NCI-H2081 treated with DMSO at 0.1 percent for 48 hours (cell line): ENCODE results near the gene ENTPD7.
A peak's percentile ranks its signal among the peaks of the same experiment; 100 is the strongest.
"Not testable (repeated sequence)": the region's sequence is repeated elsewhere in the genome, so short reads cannot be mapped to it uniquely, and the experiment has no call there.

ENCODE experiments used
- DNase-seq: peaks from one replicate; lab custom pipeline; 2025; lab: John Stamatoyannopoulos, UW

The ENTPD7 gene

GRCh38 chr10:99693933-99694583, 34.7 kb downstream of the ENTPD7 start:
- no peak for DNase-seq

DNA sequence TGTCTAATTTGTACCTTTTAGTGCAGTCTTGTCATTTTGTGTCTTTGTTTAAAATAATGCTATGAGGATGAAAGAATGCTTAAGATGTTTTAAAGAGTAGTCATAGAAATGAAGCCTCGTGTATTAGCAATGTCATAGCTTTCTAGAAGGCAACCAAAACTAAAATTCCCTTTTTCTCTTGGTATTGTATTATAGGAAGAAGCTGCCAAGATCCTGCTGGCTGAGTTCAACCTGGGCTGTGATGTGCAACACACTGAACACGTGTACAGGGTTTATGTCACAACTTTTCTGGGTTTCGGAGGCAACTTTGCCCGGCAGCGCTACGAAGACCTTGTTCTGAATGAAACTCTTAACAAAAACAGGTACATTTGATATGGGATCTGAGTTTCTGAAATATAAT, 36.5 kb downstream of the ENTPD7 start:
- no peak for DNase-seq

- DNase-seq: no peak
Measured at GRCh38 chr10:99698504-99699080, 39.3 kb downstream of the ENTPD7 start.

DNA sequence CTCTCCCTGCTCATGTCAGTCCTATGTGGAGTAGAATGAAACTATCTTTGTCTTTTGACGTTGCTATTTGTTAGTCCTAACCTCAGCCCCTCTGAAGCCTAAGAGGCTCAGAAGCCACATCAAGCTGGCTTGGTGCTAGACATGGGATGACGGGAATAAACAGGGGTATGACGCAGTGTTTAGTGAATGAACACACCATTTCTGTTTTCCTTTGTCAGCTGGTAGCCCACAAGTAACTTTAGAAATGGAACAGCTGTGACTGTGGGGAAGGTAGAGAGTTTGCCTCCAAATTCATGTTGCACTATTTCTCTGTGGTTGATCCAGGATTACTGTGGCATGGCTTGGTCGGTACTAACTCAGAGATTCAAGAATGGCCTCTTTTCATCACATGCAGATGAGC, 41.3 kb downstream of the ENTPD7 start:
- no peak for DNase-seq

DNA sequence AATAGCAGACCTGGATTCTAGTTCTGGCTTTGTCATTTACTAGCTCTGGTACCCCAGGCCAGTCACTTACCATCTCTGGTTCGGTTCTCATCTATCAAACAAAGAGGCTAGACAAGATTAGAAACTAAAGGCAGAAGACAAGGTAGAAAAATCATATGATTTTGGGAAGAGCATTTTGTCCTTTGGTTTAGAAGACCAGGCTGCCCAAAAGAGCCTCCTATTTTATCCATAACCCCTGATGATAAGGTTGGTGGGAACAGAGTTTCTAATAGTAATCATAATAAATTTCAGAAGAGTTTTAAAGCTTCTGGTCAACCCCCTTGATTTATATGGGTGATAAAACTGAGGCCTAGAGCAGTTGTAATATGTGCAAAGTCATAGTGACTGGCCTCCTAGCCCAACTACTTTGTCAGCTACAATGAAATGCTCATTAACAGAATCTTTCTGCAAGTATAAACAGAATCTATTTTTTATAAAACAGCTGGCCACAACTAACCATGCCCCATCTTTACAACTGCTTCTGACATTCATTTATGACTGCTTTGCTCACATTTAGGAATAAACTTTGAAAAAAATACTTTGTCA, 49.2 kb downstream of the ENTPD7 start:
- DNase-seq: no peak

GRCh38 chr10:99709480-99710229, 50.3 kb downstream of the ENTPD7 start:
- DNase-seq: no peak

DNA sequence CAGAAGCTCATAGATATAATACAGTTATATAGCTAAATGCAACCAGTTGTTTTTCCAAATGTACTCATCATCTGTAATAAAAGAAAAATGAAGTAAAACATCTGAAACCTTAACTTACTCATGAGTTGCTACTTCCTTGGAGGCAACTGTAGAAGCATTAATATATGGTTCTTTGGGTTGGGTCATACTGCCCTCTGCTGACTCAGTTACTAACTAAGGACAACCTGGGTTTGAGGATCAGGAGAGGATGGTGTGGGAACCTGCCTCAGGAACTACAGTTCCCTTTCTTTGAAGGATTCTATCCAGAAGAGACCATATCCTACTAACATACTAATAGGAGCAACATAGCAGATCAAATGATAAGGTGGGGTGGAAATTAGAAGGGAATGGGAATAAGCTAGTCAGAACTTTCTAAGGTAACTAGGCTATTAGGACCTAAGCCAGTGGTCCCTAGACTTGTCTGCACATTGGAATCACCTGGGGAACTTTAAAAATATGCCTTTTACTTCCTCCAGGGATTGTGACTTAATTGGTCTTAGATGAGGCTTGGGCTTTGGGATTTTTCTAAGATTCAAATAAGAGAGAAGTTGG, 51.9 kb downstream of the ENTPD7 start:
- DNase-seq: no peak

DNA sequence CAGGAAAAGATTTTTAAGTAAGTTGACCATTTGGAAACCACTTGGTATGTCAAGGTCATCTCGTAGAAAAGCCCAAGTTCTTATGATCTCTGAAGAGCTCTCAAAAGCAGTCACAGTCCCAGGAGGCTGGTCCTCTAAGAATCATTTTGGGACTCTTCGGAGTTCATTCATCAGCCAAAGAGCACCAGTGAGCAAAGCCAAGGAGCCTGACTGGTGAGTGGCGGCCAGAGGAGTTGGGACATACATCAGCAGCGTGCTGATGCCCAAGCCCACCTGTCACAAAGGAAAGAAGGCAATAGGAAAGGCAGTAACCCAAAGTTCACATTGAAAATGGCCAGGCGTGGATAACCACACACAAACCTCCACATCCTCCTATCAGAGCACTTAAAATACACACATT, 55.1 kb downstream of the ENTPD7 start:
- DNase-seq: no peak

- DNase-seq: no peak
Measured at GRCh38 chr10:99720387-99720786, 61.1 kb downstream of the ENTPD7 start.

- DNase-seq: no peak
Measured at GRCh38 chr10:99730026-99730425, 70.7 kb downstream of the ENTPD7 start.

- no peak for DNase-seq
Measured at GRCh38 chr10:99731306-99732032, 72.2 kb downstream of the ENTPD7 start.

DNA sequence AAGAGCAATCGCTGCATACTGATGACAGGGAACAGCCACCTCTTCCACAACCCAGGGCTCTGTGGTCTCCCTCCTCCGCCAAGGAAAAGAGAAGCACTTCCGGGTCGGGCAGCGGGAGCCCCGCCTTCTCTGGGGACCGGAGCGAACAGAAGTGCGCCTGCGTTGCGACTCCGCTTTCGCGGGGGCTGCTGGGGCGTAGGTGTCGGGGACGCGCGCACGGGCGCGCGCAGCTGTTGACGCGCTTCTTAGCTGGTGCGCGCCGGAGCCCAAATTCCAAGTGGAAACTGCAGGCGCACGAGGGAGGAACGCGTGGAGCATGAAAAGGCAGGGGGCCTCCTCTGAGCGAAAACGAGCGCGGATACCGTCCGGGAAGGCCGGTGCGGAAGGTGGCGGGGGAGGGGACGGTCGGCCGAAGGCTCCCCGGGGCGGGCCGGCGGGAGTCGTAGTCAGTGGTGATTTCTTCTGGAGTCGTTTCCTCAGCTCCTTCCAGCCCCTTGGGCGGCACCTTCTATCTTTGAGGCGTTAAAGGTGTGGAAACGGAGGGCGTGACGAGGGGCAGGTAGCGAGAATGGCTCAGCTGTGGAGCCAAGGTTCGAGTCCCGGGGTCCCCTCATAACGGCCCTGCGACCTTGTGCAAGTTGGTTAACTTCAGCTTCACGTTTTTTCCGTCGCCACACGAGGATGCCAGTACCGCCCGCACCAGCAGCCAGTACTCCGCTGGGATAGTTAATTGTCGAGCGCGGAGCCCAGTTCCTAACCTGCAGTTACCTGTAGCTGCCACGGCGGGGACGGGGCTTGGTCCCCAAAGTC, 72.9 kb downstream of the ENTPD7 start, which contains the start of the genes COX15 and CUTC:
Gene COX15, minus strand, starts transcription at position 95 of the 810 bp plus-strand sequence. Its CDS starts 78 bp downstream, at position 17.
Gene CUTC, plus strand, starts transcription at position 202 of the 810 bp plus-strand sequence. Its CDS starts 115 bp downstream, at position 317.
- peak; percentile 54 for DNase-seq

GRCh38 chr10:99733366-99733765, 74.1 kb downstream of the ENTPD7 start:
- DNase-seq: no peak

GRCh38 chr10:99734111-99734510, 74.8 kb downstream of the ENTPD7 start:
- DNase-seq: not testable (repeated sequence)

GRCh38 chr10:99740260-99740659, 81.0 kb downstream of the ENTPD7 start:
- no peak for DNase-seq

GRCh38 chr10:99740933-99741559, 81.7 kb downstream of the ENTPD7 start:
- DNase-seq: no peak

DNA sequence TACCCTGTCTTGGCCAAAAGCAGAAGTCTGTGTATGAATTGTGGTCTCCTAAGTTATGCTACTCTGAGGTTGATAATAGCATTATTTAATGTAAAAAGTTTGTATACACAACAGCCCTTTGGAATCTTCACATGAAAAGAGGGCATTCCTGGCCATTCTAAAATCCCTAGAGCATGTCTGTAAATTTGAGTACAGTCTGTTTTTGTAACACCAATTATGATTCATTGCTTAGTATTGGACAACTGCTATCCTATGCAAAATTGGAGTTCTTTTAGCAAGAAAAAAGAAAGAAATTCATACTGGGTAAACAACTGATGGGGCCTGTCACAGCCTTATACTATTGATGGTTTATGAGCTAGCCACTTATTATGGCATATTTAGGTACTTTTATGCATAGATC, 82.9 kb downstream of the ENTPD7 start:
- no peak for DNase-seq

DNA sequence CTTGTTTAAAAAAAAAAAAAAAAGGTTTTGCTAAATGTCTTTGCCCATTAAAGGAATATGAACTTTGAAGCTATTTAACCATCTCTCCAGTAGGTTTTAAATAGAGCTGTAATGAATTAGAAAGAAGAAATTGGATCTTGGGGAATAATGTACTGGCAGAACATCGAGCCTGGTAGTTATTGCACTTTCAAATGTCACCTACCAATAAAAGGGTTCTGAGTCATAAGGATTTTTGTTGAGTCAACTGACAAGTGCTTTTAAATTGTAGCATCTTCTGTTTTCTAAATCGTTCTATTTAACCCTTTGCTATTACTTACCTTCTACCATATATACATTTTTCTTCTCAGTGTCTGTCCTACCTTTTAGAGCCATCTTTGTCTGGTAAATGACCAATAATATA, 83.4 kb downstream of the ENTPD7 start:
- no peak for DNase-seq

DNA sequence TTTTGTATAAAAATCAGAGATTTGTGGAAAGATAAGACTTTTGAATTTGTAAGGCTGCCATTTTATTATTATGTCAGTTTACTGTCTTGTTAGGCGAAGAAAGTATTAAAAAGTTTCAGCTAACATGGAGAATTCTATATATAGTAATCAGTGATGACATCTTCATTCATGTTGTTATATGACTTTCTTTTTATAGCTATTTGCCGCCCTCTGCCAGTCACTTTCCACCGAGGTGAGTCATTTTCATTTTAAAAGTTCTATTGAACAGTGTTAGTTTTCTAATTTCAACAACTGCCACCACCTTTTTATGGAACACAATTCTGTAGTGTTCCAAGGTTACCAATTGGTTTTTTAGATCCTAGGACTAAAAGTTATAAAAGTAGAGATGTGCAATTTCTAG, 84.5 kb downstream of the ENTPD7 start:
- no peak for DNase-seq

GRCh38 chr10:99746166-99746565, 86.9 kb downstream of the ENTPD7 start:
- not testable (repeated sequence) for DNase-seq
